HEK293T (cell line): ENCODE results near the gene DAP.
"Not testable (repeated sequence)": the region's sequence is repeated elsewhere in the genome, so short reads cannot be mapped to it uniquely, and the experiment has no call there.

Source experiments
- CTCF ChIA-PET: fragments of 350-600 bp; formaldehyde crosslinking; extraction: SDS; loops from one replicate; lab custom pipeline; 2021; ENCODE audit warnings: antibody characterized with exemption, inconsistent platforms; lab: Yijun Ruan, JAX
- POLR2A ChIA-PET: fragments of 350-600 bp; formaldehyde crosslinking; extraction: SDS; loops from one replicate; lab custom pipeline; 2020; ENCODE audit warnings: antibody characterized with exemption, inconsistent platforms; lab: Yijun Ruan, JAX
- DNase-seq: peaks from one replicate; pipeline ENCODE4 v3.0.0; 2012; ENCODE audit warnings: mixed read lengths; ENCODE audit errors: extremely low spot score
- ARNT ChIP-seq: fragments of 450-650 bp; IDR thresholded peaks from 2 replicates; pipeline ENCODE4 v1.6.1; 2017; ENCODE audit warnings: mild to moderate bottlenecking
- BHLHE40 ChIP-seq: fragments of 450-650 bp; IDR thresholded peaks from 2 replicates; pipeline ENCODE4 v1.6.1; 2016; ENCODE audit warnings: mild to moderate bottlenecking, moderate library complexity, borderline replicate concordance
- CTBP1 ChIP-seq: fragments of 450-650 bp; IDR thresholded peaks from 2 replicates; pipeline ENCODE4 v1.6.1; 2016; ENCODE audit warnings: borderline replicate concordance
- ELF4 ChIP-seq: fragments of 450-650 bp; IDR thresholded peaks from 2 replicates; pipeline ENCODE4 v1.6.1; 2017; ENCODE audit warnings: antibody characterized with exemption
- FOXA1 ChIP-seq: fragments of 450-650 bp; IDR thresholded peaks from 2 replicates; pipeline ENCODE4 v1.6.1; 2016; ENCODE audit warnings: mild to moderate bottlenecking
- FOXK2 ChIP-seq: fragments of 450-650 bp; IDR thresholded peaks from 2 replicates; pipeline ENCODE4 v1.6.1; 2016; ENCODE audit warnings: mild to moderate bottlenecking
- FOXM1 ChIP-seq: fragments of 450-650 bp; IDR thresholded peaks from 2 replicates; pipeline ENCODE4 v1.6.1; 2017; ENCODE audit warnings: mild to moderate bottlenecking, borderline replicate concordance
- HDGF ChIP-seq: fragments of 450-650 bp; IDR thresholded peaks from 2 replicates; pipeline ENCODE4 v1.6.1; 2017; ENCODE audit warnings: antibody characterized with exemption, borderline replicate concordance
- L3MBTL2 ChIP-seq: fragments of 450-650 bp; conservative IDR thresholded peaks from 2 replicates; pipeline ENCODE4 v1.6.1; 2016; ENCODE audit warnings: mild to moderate bottlenecking
- LEF1 ChIP-seq: fragments of 450-650 bp; IDR thresholded peaks from 2 replicates; pipeline ENCODE4 v1.6.1; 2017; ENCODE audit warnings: mild to moderate bottlenecking, borderline replicate concordance
- NFRKB ChIP-seq: fragments of 450-650 bp; IDR thresholded peaks from 2 replicates; pipeline ENCODE4 v1.6.1; 2016; ENCODE audit warnings: mild to moderate bottlenecking, moderate library complexity
- PKNOX1 ChIP-seq: fragments of 450-650 bp; IDR thresholded peaks from 2 replicates; pipeline ENCODE4 v1.6.1; 2016
- SP1 ChIP-seq: fragments of 450-650 bp; IDR thresholded peaks from 2 replicates; pipeline ENCODE4 v1.6.1; 2017
- SUZ12 ChIP-seq: fragments of 450-650 bp; IDR thresholded peaks from 2 replicates; pipeline ENCODE4 v1.6.1; 2016; ENCODE audit warnings: mild to moderate bottlenecking
- TARDBP ChIP-seq: fragments of 450-650 bp; IDR thresholded peaks from 2 replicates; pipeline ENCODE4 v1.6.1; 2016
- ZNF384 ChIP-seq: fragments of 450-650 bp; IDR thresholded peaks from 2 replicates; pipeline ENCODE4 v1.6.1; 2016

DAP gene

GRCh38 chr5:10668697-10669096 lies 92.3 kb downstream of the DAP start:
- POLR2A ChIA-PET, result no interaction called here

GRCh38 chr5:10667431-10668057 lies 93.5 kb downstream of the DAP start:
- TF ChIP-seq ARNT, result no peak
- no peak for TF ChIP-seq ZNF384
- TF ChIP-seq BHLHE40, result no peak
- no peak for TF ChIP-seq L3MBTL2
- no peak for TF ChIP-seq FOXA1
- no peak for TF ChIP-seq PKNOX1
- TF ChIP-seq FOXM1, result no peak
- no peak for TF ChIP-seq FOXK2
- no peak for TF ChIP-seq LEF1
- no peak for TF ChIP-seq CTBP1
- no peak for TF ChIP-seq SP1
- TF ChIP-seq ELF4, result no peak
- no peak for TF ChIP-seq TARDBP
- ChIA-PET POLR2A (no interaction called here), CTCF (interaction anchor here (0.6 kb wide), 2 partner anchors 359 to 683 kb away, joined by 3 to 4 read pairs; no protein-coding TSS in a partner anchor)
- no peak for DNase-seq

More at GRCh38 chr5:10668697-10669096, 92.3 kb downstream of the DAP start:
- CTCF ChIA-PET, result no interaction called here
- no peak for TF ChIP-seq SUZ12
- no peak for TF ChIP-seq HDGF
- TF ChIP-seq ELF4, result no peak
- TF ChIP-seq FOXK2, result no peak
- no peak for TF ChIP-seq SP1
- TF ChIP-seq CTBP1, result no peak
- no peak for TF ChIP-seq FOXM1
- TF ChIP-seq LEF1, result no peak
- no peak for TF ChIP-seq PKNOX1
- no peak for TF ChIP-seq TARDBP
- no peak for TF ChIP-seq BHLHE40
- TF ChIP-seq ZNF384, result no peak
- TF ChIP-seq FOXA1, result no peak
- no peak for TF ChIP-seq L3MBTL2
- TF ChIP-seq ARNT, result no peak
- no peak for TF ChIP-seq NFRKB
- DNase-seq, result no peak

- TF ChIP-seq ELF4 (no peak), TARDBP (no peak)
- no peak for DNase-seq
- ChIA-PET POLR2A (interaction anchor here (1.0 kb wide), 2 partner anchors 9 to 417 kb away, joined by 3 read pairs; partner anchors contain the start of genes ATPSCKMT and CCT5), CTCF (no interaction called here)
These were observed 94.3 kb downstream of the DAP start for GRCh38 chr5:10666531-10667299.

GRCh38 chr5:10665799-10666198 lies 95.2 kb downstream of the DAP start:
- DNase-seq, result no peak
- CTCF ChIA-PET, result no interaction called here
- POLR2A ChIA-PET, result interaction anchor here (1.0 kb wide), 1 partner anchor 416 kb away, joined by 3 read pairs; the partner anchor contains the start of genes ATPSCKMT and CCT5
- TF ChIP-seq FOXA1, result no peak
- TF ChIP-seq HDGF, result no peak
- no peak for TF ChIP-seq TARDBP
- no peak for TF ChIP-seq BHLHE40
- TF ChIP-seq SP1, result no peak
- TF ChIP-seq ZNF384, result no peak
- TF ChIP-seq ELF4, result no peak
- TF ChIP-seq FOXK2, result no peak
- no peak for TF ChIP-seq LEF1
- TF ChIP-seq CTBP1, result no peak
- no peak for TF ChIP-seq ARNT
- no peak for TF ChIP-seq SUZ12
- no peak for TF ChIP-seq FOXM1
- no peak for TF ChIP-seq L3MBTL2
- TF ChIP-seq NFRKB, result no peak
- TF ChIP-seq PKNOX1, result no peak

GRCh38 chr5:10664180-10664769 lies 96.8 kb downstream of the DAP start:
- CTCF ChIA-PET, DNase-seq, POLR2A ChIA-PET: not testable (repeated sequence)

- POLR2A ChIA-PET, result no interaction called here
- DNase-seq, result no peak
- CTCF ChIA-PET, result no interaction called here
- no peak for TF ChIP-seq ELF4
- TF ChIP-seq TARDBP, result no peak
- TF ChIP-seq ARNT, result no peak
- no peak for TF ChIP-seq BHLHE40
- TF ChIP-seq HDGF, result no peak
- TF ChIP-seq FOXA1, result no peak
- no peak for TF ChIP-seq FOXK2
These were observed 97.4 kb downstream of the DAP start for GRCh38 chr5:10663489-10664179.
